Measurements from ENCODE around the gene RNFT2.
A peak's percentile ranks its signal among the peaks of the same experiment; 100 is the strongest.

RNFT2 gene

DNA sequence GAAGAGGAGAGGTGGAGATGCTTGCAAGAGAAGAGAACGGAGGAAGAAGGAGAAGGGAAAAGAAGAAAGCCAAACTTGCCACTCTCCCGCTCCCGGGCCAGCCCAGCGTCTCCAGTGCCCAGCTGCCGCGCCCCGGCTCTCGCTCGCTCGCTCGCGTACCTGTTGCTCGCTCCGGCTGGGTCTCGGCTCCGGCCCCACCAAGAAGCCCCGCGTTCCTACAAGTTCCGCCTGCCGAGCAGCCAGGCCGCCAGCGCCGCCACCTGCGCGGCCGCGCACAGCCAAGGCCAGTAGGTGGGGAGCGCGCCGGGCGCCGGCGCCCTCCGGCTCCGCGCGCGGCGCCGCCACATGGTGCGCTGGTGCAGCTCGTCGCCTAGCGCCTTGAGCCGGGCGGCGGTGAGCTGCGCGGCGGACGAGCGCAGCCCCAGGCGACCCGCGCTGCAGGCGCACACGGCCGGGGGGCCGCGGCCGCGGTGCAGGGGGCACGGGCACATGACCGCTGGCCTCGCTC lies 142.8 kb downstream of the RNFT2 start:
- DNase-seq: peak in 1 of 6 experiments; percentile 3

DNA sequence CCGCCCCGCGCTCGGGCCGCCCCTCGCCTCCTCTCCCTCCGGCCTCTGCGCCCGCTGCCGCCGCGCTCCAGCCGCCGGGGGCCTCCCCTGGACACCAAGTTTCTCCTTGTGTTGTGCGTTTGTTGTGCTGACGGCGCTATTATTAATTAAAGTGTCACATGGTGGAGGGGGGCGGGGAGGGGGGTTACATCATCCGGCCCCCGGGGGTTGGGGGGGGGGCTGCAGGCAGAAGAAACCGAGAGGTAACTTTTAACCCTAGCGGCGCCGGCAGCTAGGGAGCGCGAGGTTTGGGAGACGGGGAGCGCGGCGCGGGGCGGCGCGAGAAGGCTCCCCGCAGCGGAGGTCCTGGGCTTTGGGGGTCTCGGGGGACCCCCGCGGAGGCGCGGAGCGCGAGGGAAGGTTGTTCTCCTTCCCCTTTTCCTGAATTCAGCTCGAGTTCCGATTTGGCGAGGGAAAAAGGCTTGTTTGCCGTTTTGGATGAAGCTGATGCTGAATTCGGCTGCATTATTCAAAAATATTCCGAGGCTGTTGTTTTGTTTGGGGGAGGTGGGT lies 143.3 kb downstream of the RNFT2 start, which contains the start of gene HRK:
Gene HRK, minus strand, starts transcription at position 117 of the 552 bp plus-strand sequence. CDS start 134 bp downstream, outside the sequence.
- DNase-seq: no peak

DNA sequence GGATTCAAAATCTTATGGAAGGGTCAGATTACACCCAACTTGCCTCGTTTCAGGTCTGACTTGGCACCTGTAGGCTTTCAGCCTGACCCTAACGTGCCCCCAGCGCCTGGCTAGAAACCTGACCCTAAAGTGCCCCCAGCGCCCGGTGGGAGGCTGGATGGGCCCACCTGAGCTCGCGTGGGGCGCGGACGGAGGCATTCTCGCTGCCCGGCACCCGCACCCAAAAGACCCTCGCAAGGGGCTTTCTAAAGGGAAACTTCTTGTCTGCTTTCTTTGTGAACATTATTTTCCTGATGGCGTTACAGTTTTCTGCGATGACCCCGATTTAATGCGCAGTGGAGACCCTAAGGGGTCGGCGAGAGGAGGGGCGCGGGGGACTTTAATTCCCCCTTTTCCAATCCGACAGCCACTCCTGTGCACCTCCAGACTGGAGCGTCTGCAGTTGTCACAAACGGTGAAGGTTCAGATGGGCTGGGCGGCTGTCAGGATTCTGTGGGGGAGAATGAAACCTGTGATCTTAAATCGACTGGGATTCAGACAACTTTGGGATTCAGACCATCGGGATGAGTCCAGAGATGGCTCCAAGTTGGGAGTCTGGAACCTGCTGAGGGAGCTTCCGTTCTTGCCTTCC lies 143.9 kb downstream of the RNFT2 start:
- no peak for DNase-seq

DNA sequence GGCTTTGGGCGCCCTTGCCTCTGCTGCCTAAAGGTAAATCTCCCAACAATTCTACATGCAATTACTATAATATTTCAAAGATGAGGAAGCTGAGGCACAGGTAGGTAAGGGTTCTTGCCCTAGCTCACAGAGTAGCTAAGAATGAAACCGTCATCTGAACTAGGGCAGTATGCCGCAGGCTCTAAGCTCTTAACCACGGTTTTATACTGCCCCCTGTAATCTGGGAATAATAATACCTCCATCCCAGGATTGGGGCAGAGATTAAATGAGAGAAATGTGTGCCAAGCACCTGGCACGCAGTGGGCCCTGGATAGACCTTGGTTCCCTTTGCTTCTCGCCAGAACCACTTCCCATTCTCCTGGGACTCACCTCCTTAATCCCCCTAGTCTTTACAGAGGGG lies 144.6 kb downstream of the RNFT2 start:
- DNase-seq: no peak

DNA sequence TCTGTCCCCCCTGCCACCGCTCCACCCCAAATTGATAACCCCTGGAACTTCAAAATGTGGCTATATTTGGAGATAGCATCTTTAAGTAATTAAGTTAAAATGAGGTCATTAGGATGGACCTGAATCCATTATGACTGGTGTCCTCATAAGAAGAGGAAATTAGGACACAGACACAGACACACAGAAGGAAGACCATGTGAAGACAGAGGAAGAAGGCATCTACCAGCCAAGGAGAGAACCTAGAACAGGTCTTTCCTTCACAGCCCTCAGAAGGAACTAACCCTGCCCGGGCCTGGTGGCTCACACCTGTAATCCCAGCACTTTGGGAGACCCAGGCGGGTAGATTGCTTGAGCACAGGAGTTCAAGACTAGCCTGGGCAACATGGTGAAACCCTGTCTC lies 146.8 kb downstream of the RNFT2 start:
- DNase-seq: no peak

DNA sequence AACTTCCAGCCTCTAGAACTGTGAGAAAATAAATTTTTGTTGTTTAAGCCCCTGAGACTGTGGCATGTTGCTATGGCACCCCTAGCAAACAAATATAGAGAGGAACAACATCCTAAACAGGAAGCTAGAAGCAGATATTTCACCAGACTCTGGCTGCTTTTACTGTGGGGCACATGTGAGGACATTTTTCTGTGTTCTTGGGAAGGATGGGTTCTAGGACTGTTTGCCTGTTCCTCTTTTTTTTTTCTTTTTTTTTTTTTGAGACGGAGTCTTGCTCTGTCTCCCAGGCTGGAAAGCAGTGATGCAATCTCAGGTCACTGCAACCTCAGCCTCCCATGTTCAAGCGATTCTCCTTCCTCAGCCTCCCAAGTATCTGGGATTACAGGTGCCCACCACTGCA lies 147.4 kb downstream of the RNFT2 start:
- no peak for DNase-seq

DNA sequence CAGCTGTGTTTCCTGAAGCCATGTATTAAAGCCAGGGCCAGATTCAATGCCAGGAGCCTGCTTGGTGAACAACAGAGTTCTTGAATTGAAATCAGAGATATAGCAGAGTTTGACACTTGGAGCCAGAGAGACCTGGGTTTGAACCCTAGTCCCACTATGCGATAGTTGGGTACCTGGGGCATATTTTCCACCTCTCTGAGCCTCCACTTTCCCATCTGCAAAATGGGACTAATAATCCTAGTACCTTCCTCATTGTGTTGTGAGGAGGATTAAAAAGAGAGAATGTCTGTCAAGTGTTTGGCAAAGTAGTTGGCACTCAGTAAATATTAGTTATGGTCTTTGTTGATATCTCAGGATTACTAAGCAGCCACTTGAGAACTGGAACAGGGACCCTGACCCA lies 149.1 kb downstream of the RNFT2 start:
- DNase-seq: no peak

DNA sequence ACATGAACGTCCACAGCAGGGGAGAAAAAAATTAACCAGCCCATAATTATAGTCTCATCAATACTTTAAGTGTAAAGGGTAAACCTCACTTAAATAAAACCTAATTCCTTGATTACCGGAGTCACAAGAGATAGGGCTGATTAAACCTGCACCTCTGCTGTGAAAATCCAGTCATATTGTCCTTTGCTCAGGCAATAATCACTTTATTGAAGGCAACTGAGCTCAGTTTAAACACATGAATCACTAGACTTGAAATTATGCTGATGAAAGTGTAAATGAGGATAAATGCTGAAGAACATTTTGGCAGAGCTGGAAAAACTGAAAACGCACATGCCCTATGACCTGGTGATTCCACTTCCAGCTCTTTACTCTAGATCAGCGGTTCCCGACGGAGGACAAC lies 149.8 kb downstream of the RNFT2 start:
- no peak for DNase-seq

DNA sequence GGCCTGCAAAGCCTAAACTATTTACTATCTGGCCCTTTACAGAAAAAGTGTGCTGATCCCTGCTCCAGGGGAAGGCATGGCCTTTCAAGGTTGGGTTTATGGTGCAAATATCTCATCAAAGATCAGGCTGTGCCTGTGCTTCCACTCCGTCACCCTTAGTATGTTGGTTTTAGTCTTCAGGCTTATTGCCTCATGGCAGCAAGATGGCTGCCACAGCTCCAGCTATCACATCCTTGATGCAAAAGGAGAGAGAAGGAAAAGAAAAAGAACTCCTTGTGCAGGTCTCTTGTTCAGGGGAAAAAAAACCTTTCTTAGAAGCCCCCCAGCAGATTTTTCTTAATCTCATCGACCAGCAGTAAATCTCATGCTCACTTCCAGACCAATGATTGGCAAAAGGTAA lies 152.2 kb downstream of the RNFT2 start:
- no peak for DNase-seq

DNA sequence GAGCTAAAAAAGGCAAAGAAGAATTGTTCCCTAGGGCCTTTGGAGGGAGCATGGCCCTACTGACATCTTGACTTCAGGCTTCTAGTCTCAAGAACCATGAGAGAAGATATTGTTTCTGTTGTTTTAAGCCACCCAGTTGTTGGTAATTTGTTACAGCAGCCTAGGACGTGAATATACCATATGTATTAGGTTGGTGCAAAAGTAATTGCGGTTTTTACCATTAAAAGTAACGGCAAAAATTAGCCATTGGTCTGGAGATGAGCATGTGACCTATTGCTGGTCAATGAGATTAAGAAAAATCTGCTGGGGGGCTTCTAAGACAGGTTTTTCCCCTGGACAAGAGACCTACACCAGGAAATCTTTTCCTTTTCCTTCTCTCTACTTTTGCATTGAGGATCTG lies 152.9 kb downstream of the RNFT2 start:
- no peak for DNase-seq

DNA sequence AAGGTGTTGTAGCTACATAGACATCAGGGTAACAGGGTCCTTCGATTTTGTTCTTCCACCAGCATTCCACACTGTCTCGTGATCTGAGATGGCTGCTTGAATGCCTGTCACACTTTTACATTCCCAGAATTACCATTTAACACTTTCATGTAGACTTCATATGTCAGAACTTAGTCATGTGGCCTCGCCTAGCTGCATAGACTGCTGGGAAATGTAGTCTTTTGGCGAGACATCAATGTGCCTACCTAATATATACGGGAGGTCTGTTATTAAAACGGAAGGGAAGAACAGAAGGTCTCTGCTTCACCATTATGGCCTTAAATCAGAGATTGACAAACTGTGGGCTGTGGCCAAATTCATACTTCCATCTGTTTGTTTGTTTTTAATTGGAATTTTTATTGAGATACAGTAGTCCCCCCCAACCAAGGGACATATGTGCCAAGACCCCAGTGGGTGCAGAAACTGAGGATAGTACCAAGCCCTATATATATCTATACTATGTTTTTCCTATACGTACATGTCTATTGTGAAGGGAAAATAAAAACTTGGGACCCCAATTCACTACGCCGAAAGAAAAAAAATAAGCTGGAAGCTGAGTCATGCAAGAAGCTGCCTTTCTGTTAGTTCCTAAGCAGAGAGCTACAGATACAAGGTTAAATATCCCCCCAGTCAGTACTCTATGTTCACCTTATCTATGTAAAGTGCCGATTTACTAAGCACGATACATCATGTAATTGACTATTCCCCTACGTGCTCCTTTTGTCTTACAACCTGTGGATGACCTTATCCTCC lies 154.4 kb downstream of the RNFT2 start:
- DNase-seq: no peak

DNA sequence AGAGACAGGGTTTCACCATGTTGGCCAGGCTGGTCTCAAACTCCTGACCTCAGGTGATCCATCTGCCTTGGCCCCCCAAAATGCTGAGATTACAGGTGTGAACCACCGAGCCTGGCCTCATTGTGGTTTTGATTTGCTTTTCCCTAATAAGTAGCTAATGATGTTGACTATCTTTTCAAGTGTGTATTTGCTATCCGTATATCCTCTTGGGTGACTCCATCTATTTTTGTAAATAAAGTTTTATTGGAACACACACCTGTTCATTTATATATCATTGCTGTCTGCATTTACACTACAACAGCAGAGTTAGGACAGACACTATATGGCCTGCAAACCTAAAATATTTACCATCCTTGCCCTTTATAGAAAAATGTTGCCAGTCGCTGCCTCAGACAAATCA lies 156.8 kb downstream of the RNFT2 start:
- DNase-seq: no peak

DNA sequence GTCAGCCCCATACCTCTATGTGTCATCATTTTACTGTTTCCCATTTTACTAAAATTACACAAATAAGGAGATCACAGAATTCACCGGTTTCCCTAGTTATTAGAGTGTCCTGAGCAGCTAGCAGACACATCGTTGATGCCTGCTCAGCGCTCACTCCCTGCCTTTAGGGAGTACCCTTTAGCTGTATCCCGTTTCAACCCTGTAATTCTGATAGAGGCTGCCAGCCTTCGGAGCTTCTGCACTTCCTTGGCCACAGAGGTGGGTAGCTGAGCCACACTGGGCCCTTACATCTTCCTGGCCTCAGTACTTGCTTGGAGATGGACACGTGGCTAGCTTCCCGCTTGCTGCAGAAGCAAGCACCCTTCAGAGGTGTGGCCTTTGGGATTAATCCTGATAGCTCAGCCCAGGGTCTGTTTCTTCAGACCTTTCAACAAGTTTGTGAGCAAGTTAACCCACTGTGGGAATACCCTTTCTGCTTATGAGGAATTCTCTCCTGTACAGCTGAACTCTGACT lies 158.4 kb downstream of the RNFT2 start:
- no peak for DNase-seq

DNA sequence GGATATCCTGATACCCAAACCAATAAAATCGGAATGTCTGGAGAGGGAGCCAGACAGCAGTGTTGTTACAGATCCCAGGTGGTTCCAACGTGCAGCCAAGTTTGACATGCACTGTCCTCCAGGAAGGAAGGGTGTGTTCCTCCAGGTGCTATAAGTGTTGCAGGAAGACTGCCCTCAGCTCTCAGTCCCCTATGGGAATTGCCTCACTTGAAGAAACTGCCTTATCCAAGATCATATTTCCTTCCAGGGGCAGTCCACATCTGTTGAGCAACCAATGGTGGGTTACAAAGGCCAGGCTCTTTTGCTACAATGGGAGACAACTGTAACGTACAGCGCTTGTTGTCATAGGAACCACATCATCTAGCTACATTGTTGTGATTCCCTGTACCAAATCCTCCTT lies 159.4 kb downstream of the RNFT2 start:
- DNase-seq: no peak

DNA sequence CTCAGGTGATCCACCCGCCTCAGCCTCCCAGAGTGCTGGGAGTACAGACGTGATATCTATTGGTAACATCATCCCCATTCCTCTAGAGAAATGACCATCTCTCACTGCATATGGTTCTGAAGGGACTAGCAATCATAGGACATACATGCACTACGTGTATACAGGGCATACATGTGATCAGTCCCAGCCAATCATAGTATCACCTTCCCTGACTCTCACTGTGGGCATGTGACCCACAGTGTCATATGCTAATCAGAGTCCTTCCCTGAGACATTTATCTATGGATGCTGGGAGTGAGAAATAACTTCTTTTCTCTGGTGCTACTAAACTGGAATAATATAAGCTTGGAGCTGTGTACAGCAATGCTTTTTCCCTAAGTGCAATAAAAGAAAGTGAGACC lies 160.6 kb downstream of the RNFT2 start:
- DNase-seq: no peak

DNA sequence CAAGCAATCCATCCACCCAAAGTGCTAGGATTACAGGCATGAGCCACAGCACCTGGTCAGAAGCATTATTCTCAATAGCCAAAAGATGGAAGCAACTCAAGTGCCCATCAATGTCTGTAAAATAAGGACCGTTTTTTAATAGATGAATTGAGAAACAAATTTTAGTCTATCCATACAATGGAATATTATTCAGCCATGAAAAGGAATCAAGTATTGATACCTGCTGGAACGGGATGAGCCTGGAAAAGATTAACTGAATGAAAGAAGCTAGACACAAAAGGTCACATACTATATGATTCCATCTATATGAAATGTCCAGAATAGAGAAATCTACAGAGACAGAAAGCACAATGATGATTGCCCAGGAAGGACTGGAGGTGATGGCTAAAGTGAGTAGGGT lies 163.5 kb downstream of the RNFT2 start:
- no peak for DNase-seq
